IgD-negative memory B cell (primary cell): Measurements from ENCODE around the gene PRTFDC1. TPM values are rescaled to one million over a fixed set of nuclear protein-coding genes. Genes with fewer than 3 reads are reported as not detected.
A peak's percentile ranks its signal among the peaks of the same experiment; 100 is the strongest.
"Not testable (repeated sequence)": the region's sequence is repeated elsewhere in the genome, so short reads cannot be mapped to it uniquely, and the experiment has no call there.

Source experiments
- H3K27ac Mint-ChIP-seq, 3 donors: one replicate each; pipeline ENCODE4 v1.8.0; 2020 to 2022; ENCODE audit warnings: mild to moderate bottlenecking in 3 of 3, mixed read lengths in 3 of 3, moderate library complexity in 1 of 3
- H3K27me3 Mint-ChIP-seq: one replicate; pipeline ENCODE4 v1.8.0; 2021; ENCODE audit warnings: mixed read lengths
- H3K36me3 Mint-ChIP-seq: one replicate; pipeline ENCODE4 v1.8.0; 2020; ENCODE audit warnings: mild to moderate bottlenecking, mixed read lengths
- H3K4me1 Mint-ChIP-seq, 3 donors: one replicate each; pipeline ENCODE4 v1.8.0; 2020 to 2022; ENCODE audit warnings: mixed read lengths in 3 of 3, mild to moderate bottlenecking in 1 of 3
- H3K4me3 Mint-ChIP-seq, 4 donors: one replicate each; pipeline ENCODE4 v1.8.0; 2020 to 2022; ENCODE audit warnings: mild to moderate bottlenecking in 4 of 4, mixed read lengths in 4 of 4, moderate library complexity in 3 of 4
- H3K9me3 Mint-ChIP-seq, 3 donors: one replicate each; pipeline ENCODE4 v1.8.0; 2020 to 2021; ENCODE audit warnings: mixed read lengths in 3 of 3, mild to moderate bottlenecking in 1 of 3
- polyA plus RNA-seq: library from polyadenylated mRNA; unstranded; fragments of 300-500 nt; fragmentation: Illumina TruSeq; gene quantifications from one replicate; pipeline ENCODE4 v1.2.3, GENCODE V29; 2021

Gene PRTFDC1
- polyA plus RNA-seq, 1 donor from 2014 or later: not detected

GRCh38 chr10:24849051-24849450 is 103.4 kb downstream of the PRTFDC1 start:
- peaks cover 9% of the 10 kb centered on the region for H3K27me3 Mint-ChIP-seq

DNA sequence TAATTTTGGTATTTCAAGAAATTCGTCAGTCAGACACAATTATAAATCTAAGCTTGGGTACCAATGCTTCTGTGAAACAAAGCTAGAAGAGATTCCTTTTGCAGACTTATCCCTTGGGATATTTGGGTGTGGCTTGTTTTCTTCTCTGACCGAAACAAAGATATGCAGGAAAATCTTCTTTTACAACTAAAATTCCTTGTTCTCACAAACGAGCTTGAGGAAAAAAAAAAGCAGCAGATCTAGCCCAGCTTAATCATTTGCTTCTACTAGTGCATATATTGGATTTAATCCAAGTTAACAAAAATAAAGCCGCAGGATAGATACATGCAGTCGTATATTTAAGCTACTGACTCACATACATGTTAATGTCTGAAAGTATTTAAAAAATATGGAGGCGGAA is 104.2 kb downstream of the PRTFDC1 start:
- Mint-ChIP-seq H3K4me3 (no peak overlapping the region), H3K4me1 (peaks cover 7 to 10% (median 9%) of the 10 kb centered on the region in 3 donors), H3K36me3 (peaks cover 2% of the 10 kb centered on the region), H3K27me3 (peaks cover 9% of the 10 kb centered on the region), H3K27ac (no peak overlapping the region), H3K9me3 (peaks cover 0 to 2% (median 0%) of the 10 kb centered on the region in 3 donors)

More at GRCh38 chr10:24849051-24849450, 103.4 kb downstream of the PRTFDC1 start:
- Mint-ChIP-seq H3K9me3 (peaks cover 0 to 2% (median 0%) of the 10 kb centered on the region in 3 donors), H3K27ac (no peak overlapping the region), H3K36me3 (peaks cover 2% of the 10 kb centered on the region), H3K4me1 (peaks cover 7 to 10% (median 9%) of the 10 kb centered on the region in 3 donors), H3K4me3 (no peak overlapping the region)

DNA sequence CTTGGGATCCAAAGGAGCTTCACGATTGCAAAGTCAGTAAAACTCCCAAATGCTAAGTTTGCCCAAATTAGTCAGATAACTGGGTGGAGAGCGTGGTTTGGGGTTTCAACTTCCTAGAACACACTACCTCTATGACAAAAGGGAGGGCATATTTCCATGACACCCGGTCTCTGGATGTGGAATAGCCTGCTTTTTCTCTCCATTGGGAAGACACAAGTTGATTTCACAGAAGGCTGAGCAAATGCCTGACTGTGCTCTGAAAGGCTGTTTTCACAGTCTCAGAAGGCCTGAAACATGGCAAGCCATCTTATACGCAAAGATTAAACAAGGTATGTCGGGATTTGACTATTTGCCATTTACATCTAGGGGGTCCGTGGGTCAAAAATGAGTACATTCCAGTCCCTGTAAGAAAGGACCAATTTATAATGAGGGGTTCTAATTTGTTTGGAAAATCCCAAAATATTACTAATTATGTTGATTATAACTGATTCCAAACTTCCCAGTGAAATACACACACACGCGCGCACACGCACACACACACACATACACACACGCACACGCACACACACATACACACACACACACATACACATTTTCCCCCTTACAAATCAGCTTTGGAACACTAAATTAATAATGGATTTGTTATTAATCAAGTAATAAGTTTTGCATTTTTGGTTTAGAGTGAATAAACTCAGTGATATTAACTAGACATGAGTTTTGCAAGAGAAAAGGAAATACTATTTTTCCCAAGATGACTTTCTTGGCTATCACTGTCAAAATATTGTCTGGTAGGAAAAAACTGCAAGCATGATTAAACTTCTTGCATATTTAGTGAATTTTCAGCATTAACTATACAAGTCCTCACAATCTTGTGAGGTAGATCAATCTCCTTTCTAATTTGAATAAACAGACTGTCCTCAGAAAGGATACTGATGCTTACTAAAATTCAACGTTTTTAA is 105.0 kb downstream of the PRTFDC1 start:
- Mint-ChIP-seq H3K9me3 (peaks cover 0 to 2% (median 0%) of the 10 kb centered on the region in 3 donors), H3K27me3 (peaks cover 5% of the 10 kb centered on the region), H3K36me3 (peaks cover 2% of the 10 kb centered on the region), H3K4me1 (peaks cover 7 to 10% (median 9%) of the 10 kb centered on the region in 3 donors), H3K4me3 (no peak overlapping the region), H3K27ac (no peak overlapping the region)

DNA sequence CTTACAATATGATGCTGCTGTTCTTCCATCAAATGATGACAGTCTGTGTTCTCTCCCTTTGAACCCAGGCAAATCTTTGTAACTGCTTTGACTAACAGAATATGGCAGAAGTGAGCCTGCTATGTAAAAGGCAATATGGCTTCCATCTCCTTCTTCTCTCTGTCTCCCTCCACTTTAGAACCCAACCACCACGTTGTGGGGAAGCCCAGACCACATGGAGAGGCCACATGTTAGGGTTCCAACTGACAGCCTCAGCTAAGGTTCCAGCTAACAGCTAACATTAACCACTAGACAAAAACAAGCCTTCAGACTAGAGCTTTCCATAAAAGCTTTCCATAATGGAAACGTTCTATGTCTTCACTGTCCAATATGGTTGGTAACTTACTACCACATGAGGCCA is 107.7 kb downstream of the PRTFDC1 start:
- peaks cover 3% of the 10 kb centered on the region for H3K27me3 Mint-ChIP-seq
- peaks cover 0 to 2% (median 0%) of the 10 kb centered on the region in 3 donors for H3K9me3 Mint-ChIP-seq
- peak overlapping the region in 1 of 4 donors; percentile 21 for H3K4me3 Mint-ChIP-seq
- peaks cover 4% of the 10 kb centered on the region for H3K36me3 Mint-ChIP-seq
- no peak overlapping the region for H3K27ac Mint-ChIP-seq
- peaks cover 0 to 2% (median 2%) of the 10 kb centered on the region in 3 donors for H3K4me1 Mint-ChIP-seq

DNA sequence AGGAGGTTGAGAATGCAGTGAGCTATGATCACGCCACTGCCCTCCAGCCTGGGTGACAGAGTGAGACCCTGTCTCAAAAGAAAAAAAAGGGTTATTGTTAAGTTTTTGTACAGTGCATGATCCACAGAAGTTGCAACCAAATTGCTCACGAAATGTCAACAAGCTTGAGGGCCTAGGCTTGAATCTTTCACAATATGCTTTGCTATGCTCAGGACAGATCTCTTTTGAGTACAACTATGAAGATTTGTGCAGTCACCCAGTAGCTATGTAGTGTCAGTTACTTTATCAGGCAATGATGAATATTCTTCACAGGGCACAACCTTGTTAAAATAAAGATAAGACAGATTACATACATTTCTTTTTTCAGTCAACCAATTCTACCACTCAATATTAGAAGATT is 109.2 kb downstream of the PRTFDC1 start:
- Mint-ChIP-seq H3K9me3 (peaks cover 0 to 2% (median 0%) of the 10 kb centered on the region in 3 donors), H3K36me3 (peaks cover 4% of the 10 kb centered on the region), H3K27me3 (peaks cover 1% of the 10 kb centered on the region), H3K27ac (no peak overlapping the region), H3K4me3 (no peak overlapping the region), H3K4me1 (peaks cover 0 to 2% (median 2%) of the 10 kb centered on the region in 3 donors)

GRCh38 chr10:24842856-24843255 is 109.5 kb downstream of the PRTFDC1 start:
- Mint-ChIP-seq H3K27me3 (peaks cover 1% of the 10 kb centered on the region), H3K27ac (no peak overlapping the region), H3K4me1 (peaks cover 0 to 3% (median 2%) of the 10 kb centered on the region in 3 donors), H3K9me3 (peaks cover 0 to 2% (median 0%) of the 10 kb centered on the region in 3 donors), H3K4me3 (no peak overlapping the region), H3K36me3 (peaks cover 4% of the 10 kb centered on the region)

DNA sequence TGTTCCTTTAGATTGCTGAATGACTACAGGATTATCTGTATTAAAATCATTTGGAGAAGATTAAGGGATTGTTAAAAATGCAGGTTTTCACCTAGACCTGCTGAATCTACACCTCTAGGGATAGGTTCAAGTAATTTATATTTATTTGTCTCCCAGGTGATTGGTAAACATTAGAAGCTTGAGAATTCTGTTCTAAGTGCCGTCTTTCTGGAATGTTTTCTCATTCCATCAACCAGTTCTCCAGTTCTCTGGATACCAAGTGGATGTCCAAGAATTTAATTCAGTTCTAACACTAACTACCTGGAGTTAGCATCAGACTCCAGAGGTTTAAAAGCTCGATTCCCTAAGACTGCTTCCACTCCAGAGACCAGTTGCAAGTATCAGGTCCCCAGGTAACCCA is 110.9 kb downstream of the PRTFDC1 start:
- Mint-ChIP-seq H3K4me3 (no peak overlapping the region), H3K27me3 (no peaks in the 10 kb centered on the region), H3K4me1 (peaks cover 0 to 3% (median 2%) of the 10 kb centered on the region in 3 donors), H3K9me3 (peaks cover 0 to 6% (median 4%) of the 10 kb centered on the region in 3 donors), H3K27ac (no peak overlapping the region), H3K36me3 (peaks cover 4% of the 10 kb centered on the region)

GRCh38 chr10:24840784-24841183 is 111.6 kb downstream of the PRTFDC1 start:
- H3K27me3 Mint-ChIP-seq: no peaks in the 10 kb centered on the region
- peaks cover 4% of the 10 kb centered on the region for H3K36me3 Mint-ChIP-seq
- peaks cover 0 to 5% (median 0%) of the 10 kb centered on the region in 3 donors for H3K4me1 Mint-ChIP-seq
- H3K4me3 Mint-ChIP-seq: peak overlapping the region in 1 of 4 donors; percentile 39
- H3K27ac Mint-ChIP-seq: no peak overlapping the region
- H3K9me3 Mint-ChIP-seq: peaks cover 0 to 6% (median 4%) of the 10 kb centered on the region in 3 donors

DNA sequence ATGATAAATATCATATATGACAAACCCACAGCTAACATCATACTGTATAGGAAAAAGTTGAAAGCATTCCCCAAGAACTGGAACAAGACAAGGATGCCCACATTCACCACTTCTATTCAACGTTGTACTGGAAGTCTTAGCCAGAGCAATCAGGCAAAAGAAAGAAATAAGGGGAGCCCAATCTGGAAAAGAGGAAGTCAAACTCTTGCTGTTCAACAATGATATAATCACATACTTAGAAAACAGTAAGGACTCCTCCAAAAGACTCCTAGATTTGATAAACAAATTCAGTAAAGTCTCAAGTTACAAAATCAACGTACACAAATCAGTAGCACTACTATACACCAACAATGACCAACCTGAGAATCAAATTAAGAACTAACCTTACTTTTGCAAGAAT is 114.6 kb downstream of the PRTFDC1 start:
- H3K27me3 Mint-ChIP-seq, H3K9me3 Mint-ChIP-seq, H3K36me3 Mint-ChIP-seq, H3K27ac Mint-ChIP-seq, H3K4me3 Mint-ChIP-seq, H3K4me1 Mint-ChIP-seq: not testable (repeated sequence)

DNA sequence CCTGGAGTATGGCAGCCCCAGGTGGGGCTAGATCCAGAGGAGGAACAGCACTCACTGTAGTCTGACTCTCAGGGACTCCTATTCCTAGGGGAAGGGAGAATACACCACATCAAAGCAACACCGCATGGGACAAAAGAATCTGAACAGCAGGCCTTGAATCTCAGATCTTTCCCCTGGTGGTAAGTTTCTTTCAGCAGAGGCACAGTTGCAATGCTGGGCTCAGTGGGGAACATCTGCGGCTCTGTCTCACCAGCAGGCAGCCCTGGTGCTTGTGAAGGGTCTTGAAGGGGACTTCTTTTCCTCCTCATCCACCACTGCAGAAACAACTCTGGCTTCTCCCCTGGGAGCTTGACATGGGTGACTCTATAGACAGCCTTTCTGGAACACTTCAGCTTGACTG is 117.5 kb downstream of the PRTFDC1 start:
- Mint-ChIP-seq H3K4me3 (no peak overlapping the region), H3K27ac (no peak overlapping the region), H3K4me1 (peaks cover 0 to 4% (median 0%) of the 10 kb centered on the region in 3 donors), H3K36me3 (no peaks in the 10 kb centered on the region), H3K27me3 (peaks cover 3% of the 10 kb centered on the region), H3K9me3 (peaks cover 0 to 6% (median 4%) of the 10 kb centered on the region in 3 donors)

DNA sequence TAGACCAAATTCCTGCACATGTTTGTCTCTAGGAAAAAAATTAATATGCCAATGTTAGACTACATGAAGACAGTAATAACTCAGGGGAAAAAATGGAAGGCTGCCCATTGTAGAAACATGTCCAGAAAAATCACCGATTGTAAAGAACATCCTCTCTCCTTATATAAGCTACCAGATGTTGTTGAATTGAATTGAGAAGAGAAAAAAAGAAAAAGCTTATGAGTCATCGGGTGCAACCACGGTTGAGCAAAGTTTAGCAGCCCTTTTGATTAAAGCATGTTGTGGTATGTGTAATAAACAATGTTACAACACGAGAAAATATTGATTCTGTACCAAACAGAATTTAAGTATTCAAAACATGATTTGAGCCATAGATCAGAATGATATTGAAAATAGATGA is 126.4 kb downstream of the PRTFDC1 start:
- peaks cover 2% of the 10 kb centered on the region for H3K27me3 Mint-ChIP-seq
- H3K4me1 Mint-ChIP-seq: peaks cover 2 to 4% (median 4%) of the 10 kb centered on the region in 3 donors
- no peak overlapping the region for H3K4me3 Mint-ChIP-seq
- no peak overlapping the region for H3K27ac Mint-ChIP-seq
- H3K9me3 Mint-ChIP-seq: no peaks in the 10 kb centered on the region
- peaks cover 1% of the 10 kb centered on the region for H3K36me3 Mint-ChIP-seq

- peaks cover 2 to 4% (median 4%) of the 10 kb centered on the region in 3 donors for H3K4me1 Mint-ChIP-seq
- no peak overlapping the region for H3K4me3 Mint-ChIP-seq
- no peak overlapping the region for H3K27ac Mint-ChIP-seq
- no peaks in the 10 kb centered on the region for H3K9me3 Mint-ChIP-seq
- peaks cover 1% of the 10 kb centered on the region for H3K36me3 Mint-ChIP-seq
- no peaks in the 10 kb centered on the region for H3K27me3 Mint-ChIP-seq
These were observed 126.9 kb downstream of the PRTFDC1 start for GRCh38 chr10:24825551-24825950.

- Mint-ChIP-seq H3K9me3 (no peaks in the 10 kb centered on the region), H3K27me3 (no peaks in the 10 kb centered on the region), H3K27ac (no peak overlapping the region), H3K4me3 (no peak overlapping the region), H3K4me1 (peaks cover 2 to 8% (median 4%) of the 10 kb centered on the region in 3 donors), H3K36me3 (peaks cover 1% of the 10 kb centered on the region)
These were observed 127.9 kb downstream of the PRTFDC1 start for GRCh38 chr10:24824536-24824935.

DNA sequence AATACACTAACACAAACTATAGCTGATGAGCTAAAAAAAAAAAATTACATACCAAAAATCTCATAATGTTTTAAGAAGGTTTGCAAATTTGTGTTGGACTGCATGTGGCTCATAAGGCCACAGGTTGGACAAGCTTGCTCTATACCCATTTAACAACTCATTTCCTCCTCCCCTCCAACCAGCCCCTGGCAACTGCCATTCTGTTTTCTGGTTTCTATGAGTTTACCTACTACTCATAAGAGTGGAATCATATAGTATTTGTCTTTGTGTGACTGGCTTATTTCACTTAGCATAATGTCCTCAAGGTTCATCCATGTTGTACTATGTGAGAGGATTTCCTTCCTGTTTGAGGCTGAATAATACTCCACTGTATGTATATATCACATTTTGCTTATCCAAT is 128.3 kb downstream of the PRTFDC1 start:
- Mint-ChIP-seq H3K4me1 (peaks cover 2 to 8% (median 4%) of the 10 kb centered on the region in 3 donors), H3K9me3 (no peaks in the 10 kb centered on the region), H3K36me3 (peaks cover 1% of the 10 kb centered on the region), H3K4me3 (no peak overlapping the region), H3K27ac (no peak overlapping the region), H3K27me3 (no peaks in the 10 kb centered on the region)

- no peak overlapping the region for H3K27ac Mint-ChIP-seq
- H3K4me3 Mint-ChIP-seq: no peak overlapping the region
- no peaks in the 10 kb centered on the region for H3K9me3 Mint-ChIP-seq
- H3K27me3 Mint-ChIP-seq: no peaks in the 10 kb centered on the region
- peaks cover 0 to 8% (median 4%) of the 10 kb centered on the region in 3 donors for H3K4me1 Mint-ChIP-seq
- H3K36me3 Mint-ChIP-seq: peaks cover 1% of the 10 kb centered on the region
These were observed 129.8 kb downstream of the PRTFDC1 start for GRCh38 chr10:24822590-24822989.
